ENCODE measurements around the gene IMP3. TPM values are rescaled to one million over a fixed set of nuclear protein-coding genes. Genes with fewer than 3 reads are reported as not detected.

The IMP3 gene
- total and polyA plus RNA-seq, 9 of the 15 experiments (the other 6 are each of a cell fraction or from before 2014, with no cell fraction given), result 14.5 to 160 (median 74.4) TPM

DNA sequence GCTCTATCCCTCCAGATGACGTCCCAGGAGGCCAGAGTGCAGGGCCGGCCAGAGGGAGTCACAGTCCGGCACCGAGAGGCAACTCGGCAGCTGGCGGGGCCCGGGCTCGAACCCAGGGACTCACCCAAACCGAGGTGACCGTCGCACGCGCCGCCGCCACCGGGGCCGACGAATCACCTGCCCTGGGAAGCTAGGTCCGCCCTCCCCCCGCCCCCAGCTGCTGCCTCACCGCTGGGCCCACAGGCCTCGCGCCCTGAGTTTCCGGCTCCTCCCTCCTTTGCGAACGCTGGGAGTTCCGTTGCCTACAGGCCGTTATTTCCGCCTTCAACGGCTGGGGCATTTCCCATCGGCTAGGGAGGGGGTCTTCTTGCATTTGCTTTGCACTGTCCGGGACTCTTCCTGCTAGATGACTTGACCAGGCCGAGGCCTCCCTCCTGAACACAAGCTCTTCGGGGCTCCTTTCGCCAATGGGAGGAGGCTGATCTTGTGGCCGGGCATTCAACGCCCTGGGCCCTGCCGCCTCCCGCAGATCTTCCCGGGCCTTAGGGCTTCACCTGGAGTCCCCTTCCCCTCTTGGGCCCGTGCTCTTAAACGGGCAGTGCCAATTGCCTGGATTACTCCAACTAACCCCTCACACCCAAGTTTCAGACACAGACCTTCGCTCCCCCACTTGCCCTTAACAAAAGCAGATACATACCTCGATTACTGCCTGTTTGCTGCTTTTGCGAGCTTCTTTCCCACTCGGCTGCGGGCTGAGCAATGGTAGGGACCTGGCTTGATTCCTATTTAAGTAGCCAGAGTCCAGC, 14.3 kb downstream of the IMP3 start, which contains the start of gene SNUPN (continued):
- TF ChIP-seq PKNOX1 (IDR thresholded peaks at IDR 0.05) (no peak), CGGBP1 (CRISPR knock-in tag; IDR thresholded peaks at IDR 0.05) (no peak), MTF1 (CRISPR knock-in tag; IDR thresholded peaks at IDR 0.05; ENCODE audit: borderline replicate concordance) (no peak), NONO (IDR thresholded peaks at IDR 0.05; ENCODE audit: low read depth in 2 of 2, low read length in 1 of 2) (no peak), SRSF9 (IDR thresholded peaks at IDR 0.05; ENCODE audit: borderline replicate concordance, low read depth, low read length) (no peak), NR2C2 (CRISPR knock-in tag; IDR thresholded peaks at IDR 0.05) (no peak; the same call in 1 of the 2 replicates), NR2C2 (tag; IDR thresholded peaks at IDR 0.05) (no peak; the same call in 1 of the 2 replicates), HDAC2 (IDR thresholded peaks at IDR 0.05) (peak; percentile 15; the same call in 1 of the 2 replicates), ARID2 (IDR thresholded peaks at IDR 0.05) (no peak), ZNF75A (CRISPR knock-in tag; IDR thresholded peaks at IDR 0.05) (no peak), ZKSCAN3 (CRISPR knock-in tag; IDR thresholded peaks at IDR 0.05) (no peak), POLR3G (IDR thresholded peaks at IDR 0.05; ENCODE audit: extremely low read depth, insufficient read length, insufficient replicate concordance) (no peak), ZNF431 (CRISPR knock-in tag; IDR thresholded peaks at IDR 0.05) (no peak), KAT7 (CRISPR knock-in tag; IDR thresholded peaks at IDR 0.05; ENCODE audit: borderline replicate concordance) (0 out of 2 replicates have a peak, but pooled peaks have one; percentile 39), SMAD4 (CRISPR knock-in tag; conservative IDR thresholded peaks at IDR 0.05) (peak; percentile 40)
- TF ChIP-seq, protein P1, sequence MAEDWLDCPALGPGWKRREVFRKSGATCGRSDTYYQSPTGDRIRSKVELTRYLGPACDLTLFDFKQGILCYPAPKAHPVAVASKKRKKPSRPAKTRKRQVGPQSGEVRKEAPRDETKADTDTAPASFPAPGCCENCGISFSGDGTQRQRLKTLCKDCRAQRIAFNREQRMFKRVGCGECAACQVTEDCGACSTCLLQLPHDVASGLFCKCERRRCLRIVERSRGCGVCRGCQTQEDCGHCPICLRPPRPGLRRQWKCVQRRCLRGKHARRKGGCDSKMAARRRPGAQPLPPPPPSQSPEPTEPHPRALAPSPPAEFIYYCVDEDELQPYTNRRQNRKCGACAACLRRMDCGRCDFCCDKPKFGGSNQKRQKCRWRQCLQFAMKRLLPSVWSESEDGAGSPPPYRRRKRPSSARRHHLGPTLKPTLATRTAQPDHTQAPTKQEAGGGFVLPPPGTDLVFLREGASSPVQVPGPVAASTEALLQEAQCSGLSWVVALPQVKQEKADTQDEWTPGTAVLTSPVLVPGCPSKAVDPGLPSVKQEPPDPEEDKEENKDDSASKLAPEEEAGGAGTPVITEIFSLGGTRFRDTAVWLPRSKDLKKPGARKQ (CRISPR knock-in tag; IDR thresholded peaks at IDR 0.05), result no peak
- TF ChIP-seq, protein P2, sequence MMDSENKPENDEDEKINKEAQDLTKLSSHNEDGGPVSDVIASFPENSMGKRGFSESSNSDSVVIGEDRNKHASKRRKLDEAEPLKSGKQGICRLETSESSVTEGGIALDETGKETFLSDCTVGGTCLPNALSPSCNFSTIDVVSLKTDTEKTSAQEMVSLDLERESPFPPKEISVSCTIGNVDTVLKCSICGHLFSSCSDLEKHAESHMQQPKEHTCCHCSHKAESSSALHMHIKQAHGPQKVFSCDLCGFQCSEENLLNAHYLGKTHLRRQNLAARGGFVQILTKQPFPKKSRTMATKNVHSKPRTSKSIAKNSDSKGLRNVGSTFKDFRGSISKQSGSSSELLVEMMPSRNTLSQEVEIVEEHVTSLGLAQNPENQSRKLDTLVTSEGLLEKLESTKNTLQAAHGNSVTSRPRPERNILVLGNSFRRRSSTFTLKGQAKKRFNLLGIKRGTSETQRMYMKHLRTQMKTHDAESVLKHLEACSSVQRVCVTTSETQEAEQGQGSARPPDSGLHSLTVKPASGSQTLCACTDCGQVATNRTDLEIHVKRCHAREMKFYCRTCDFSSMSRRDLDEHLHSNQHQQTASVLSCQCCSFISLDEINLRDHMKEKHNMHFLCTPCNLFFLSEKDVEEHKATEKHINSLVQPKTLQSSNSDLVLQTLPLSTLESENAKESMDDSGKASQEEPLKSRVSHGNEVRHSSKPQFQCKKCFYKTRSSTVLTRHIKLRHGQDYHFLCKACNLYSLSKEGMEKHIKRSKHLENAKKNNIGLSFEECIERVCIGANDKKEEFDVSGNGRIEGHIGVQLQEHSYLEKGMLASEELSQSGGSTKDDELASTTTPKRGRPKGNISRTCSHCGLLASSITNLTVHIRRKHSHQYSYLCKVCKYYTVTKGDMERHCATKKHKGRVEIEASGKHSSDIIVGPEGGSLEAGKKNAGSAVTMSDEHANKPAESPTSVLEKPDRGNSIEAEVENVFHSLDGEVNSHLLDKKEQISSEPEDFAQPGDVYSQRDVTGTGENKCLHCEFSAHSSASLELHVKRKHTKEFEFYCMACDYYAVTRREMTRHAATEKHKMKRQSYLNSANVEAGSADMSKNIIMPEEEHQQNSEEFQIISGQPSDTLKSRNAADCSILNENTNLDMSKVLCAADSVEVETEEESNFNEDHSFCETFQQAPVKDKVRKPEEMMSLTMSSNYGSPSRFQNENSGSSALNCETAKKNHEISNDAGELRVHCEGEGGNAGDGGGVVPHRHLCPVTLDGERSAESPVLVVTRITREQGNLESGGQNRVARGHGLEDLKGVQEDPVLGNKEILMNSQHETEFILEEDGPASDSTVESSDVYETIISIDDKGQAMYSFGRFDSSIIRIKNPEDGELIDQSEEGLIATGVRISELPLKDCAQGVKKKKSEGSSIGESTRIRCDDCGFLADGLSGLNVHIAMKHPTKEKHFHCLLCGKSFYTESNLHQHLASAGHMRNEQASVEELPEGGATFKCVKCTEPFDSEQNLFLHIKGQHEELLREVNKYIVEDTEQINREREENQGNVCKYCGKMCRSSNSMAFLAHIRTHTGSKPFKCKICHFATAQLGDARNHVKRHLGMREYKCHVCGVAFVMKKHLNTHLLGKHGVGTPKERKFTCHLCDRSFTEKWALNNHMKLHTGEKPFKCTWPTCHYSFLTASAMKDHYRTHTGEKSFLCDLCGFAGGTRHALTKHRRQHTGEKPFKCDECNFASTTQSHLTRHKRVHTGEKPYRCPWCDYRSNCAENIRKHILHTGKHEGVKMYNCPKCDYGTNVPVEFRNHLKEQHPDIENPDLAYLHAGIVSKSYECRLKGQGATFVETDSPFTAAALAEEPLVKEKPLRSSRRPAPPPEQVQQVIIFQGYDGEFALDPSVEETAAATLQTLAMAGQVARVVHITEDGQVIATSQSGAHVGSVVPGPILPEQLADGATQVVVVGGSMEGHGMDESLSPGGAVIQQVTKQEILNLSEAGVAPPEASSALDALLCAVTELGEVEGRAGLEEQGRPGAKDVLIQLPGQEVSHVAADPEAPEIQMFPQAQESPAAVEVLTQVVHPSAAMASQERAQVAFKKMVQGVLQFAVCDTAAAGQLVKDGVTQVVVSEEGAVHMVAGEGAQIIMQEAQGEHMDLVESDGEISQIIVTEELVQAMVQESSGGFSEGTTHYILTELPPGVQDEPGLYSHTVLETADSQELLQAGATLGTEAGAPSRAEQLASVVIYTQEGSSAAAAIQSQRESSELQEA (IDR thresholded peaks at IDR 0.05; ENCODE audit: low read depth), result no peak
